K562 (cell line): Measurements from ENCODE around the gene ETV7. TPM values are rescaled to one million over a fixed set of nuclear protein-coding genes. Genes with fewer than 3 reads are reported as not detected.

Source experiments
- COPS2 ChIP-seq: fragments of 450-650 bp; conservative IDR thresholded peaks from 2 replicates; pipeline ENCODE4 v1.6.1; 2016; ENCODE audit warnings: mild to moderate bottlenecking, moderate library complexity
- GABPB1 ChIP-seq: sonication (generic); formaldehyde crosslinking; IDR thresholded peaks from 2 replicates; pipeline ENCODE4 v1.8.0; 2022; ENCODE audit warnings: mild to moderate bottlenecking, missing genetic modification reagents
- L3MBTL2 ChIP-seq: fragments of 450-650 bp; IDR thresholded peaks from 2 replicates; pipeline ENCODE4 v1.6.1; 2016; ENCODE audit warnings: mild to moderate bottlenecking, moderate library complexity
- NCOA2 ChIP-seq, 2 experiments: fragments of 450-650 bp; IDR thresholded peaks; 2 replicates each; pipeline ENCODE4 v1.6.1; 2018; ENCODE audit warnings: mild to moderate bottlenecking in 2 of 2, moderate library complexity in 1 of 2; ENCODE audit not compliant: partially characterized antibody in 2 of 2
- NR1H2 ChIP-seq: sonication (generic); formaldehyde crosslinking; IDR thresholded peaks from 2 replicates; pipeline ENCODE4 v1.4.0; 2020; ENCODE audit warnings: mild to moderate bottlenecking, missing genetic modification reagents
- PATZ1 ChIP-seq: fragments of 250-450 bp; sonication (Bioruptor Pico); IDR thresholded peaks from 2 replicates; pipeline ENCODE4 v1.5.0; 2020; ENCODE audit warnings: mild to moderate bottlenecking, borderline replicate concordance
- POLR2A ChIP-seq: fragments of 450-650 bp; conservative IDR thresholded peaks from 2 replicates; pipeline ENCODE4 v1.6.1; 2016
- POLR2H ChIP-seq: IDR thresholded peaks from 2 replicates; pipeline ENCODE4 v1.6.1; 2016; ENCODE audit warnings: missing genetic modification characterization, low read depth, mild to moderate bottlenecking, control low read depth, missing compliant biosample characterization, moderate library complexity
- PRPF4 ChIP-seq: fragments of 200-400 bp; formaldehyde crosslinking; IDR thresholded peaks from one replicate; pipeline ENCODE4 v1.6.1; 2017; ENCODE audit warnings: low read length, low read depth, mild to moderate bottlenecking; ENCODE audit not compliant: insufficient read depth, poor library complexity, severe bottlenecking
- SIRT6 ChIP-seq: IDR thresholded peaks from one replicate; pipeline ENCODE4 v1.6.1; 2012; ENCODE audit warnings: low read depth, mild to moderate bottlenecking, control low read depth, inconsistent platforms, low read length, moderate library complexity
- TAF7 ChIP-seq: fragments of 450-650 bp; IDR thresholded peaks from 2 replicates; pipeline ENCODE4 v1.6.1; 2016; ENCODE audit warnings: missing genetic modification characterization, missing compliant biosample characterization
- YY1 ChIP-seq, 3 experiments: IDR thresholded peaks; 2 replicates each; pipeline ENCODE4 v1.6.1; 2011; ENCODE audit warnings: low read length in 2 of 3, mild to moderate bottlenecking in 2 of 3, moderate library complexity in 2 of 3, borderline replicate concordance in 1 of 3, control low read depth in 1 of 3, low read depth in 1 of 3; ENCODE audit not compliant: insufficient read depth in 3 of 3, insufficient replicate concordance in 2 of 3, control insufficient read depth in 1 of 3, insufficient read length in 1 of 3; ENCODE audit errors: extremely low read depth in 1 of 3
- ZEB2 ChIP-seq: fragments of 450-650 bp; IDR thresholded peaks from 2 replicates; pipeline ENCODE4 v1.6.1; 2016
- ZKSCAN8 ChIP-seq: fragments of 200-800 bp; sonication (Bioruptor generic); IDR thresholded peaks from 2 replicates; pipeline ENCODE4 v1.6.1; 2016; ENCODE audit warnings: missing genetic modification characterization, missing compliant biosample characterization
- polyA plus RNA-seq, 8 experiments: library from polyadenylated mRNA; depleted of rRNA in 4 of 8; stranded (reverse) in 5 of 8; unstranded in 3 of 8; fragments of >200 nt; fragmentation: Nextera tagmentation in 2 of 8; fragmentation: Illumina TruSeq in 1 of 8; extraction: Ambion mirVana in 2 of 8; extraction: Trizol in 1 of 8; gene quantifications; 2 replicates each; pipeline versions ENCODE4 v1.2.1 to v1.2.3, GENCODE V29; 2011 to 2014; ENCODE audit warnings: inconsistent platforms in 1 of 8, missing spikeins in 1 of 8
- total RNA-seq, 7 experiments: library from RNA; depleted of rRNA in 6 of 7; stranded (reverse); fragments of >200 nt in 6 of 7; fragmentation: Illumina TruSeq in 2 of 7; extraction: Trizol in 2 of 7; gene quantifications; 2 replicates each; pipeline versions ENCODE4 v1.2.1 to v1.2.3, GENCODE V29; 2011 to 2021; ENCODE audit warnings: low replicate concordance in 1 of 7
- TF ChIP-seq, protein P1 (sequence below): fragments of 450-650 bp; IDR thresholded peaks from 2 replicates; pipeline ENCODE4 v1.6.1; 2016; ENCODE audit warnings: mild to moderate bottlenecking, moderate library complexity

The ETV7 gene
- total and polyA plus RNA-seq, 9 of the 15 experiments (the other 6 are each of a cell fraction or from before 2014, with no cell fraction given): 0.07 to 0.22 (median 0.14) TPM; not detected in 3

GRCh38 chr6:36334832-36335459, 52.5 kb downstream of the ETV7 start (continued):
- TF ChIP-seq YY1 (IDR thresholded peaks at IDR 0.05; ENCODE audit: borderline replicate concordance in 1 of 3, control insufficient read depth in 1 of 3, extremely low read depth in 1 of 3, insufficient read depth in 3 of 3, insufficient read length in 1 of 3, insufficient replicate concordance in 2 of 3, low read depth in 1 of 3, low read length in 2 of 3) (no peak), ZEB2 (0 out of 2 replicates have a peak, but pooled peaks have one; percentile 53), NCOA2 (IDR thresholded peaks at IDR 0.05; ENCODE audit: partially characterized antibody in 2 of 2) (no peak), PRPF4 (no peak), GABPB1 (CRISPR knock-in tag) (0 out of 2 replicates have a peak, but pooled peaks have one; percentile 18), POLR2A (no peak), ZKSCAN8 (CRISPR knock-in tag) (no peak), COPS2 (no peak), TAF7 (tag) (no peak), SIRT6 (no peak), NR1H2 (CRISPR knock-in tag) (no peak), POLR2H (tag) (no peak), PATZ1 (no peak), L3MBTL2 (peak; percentile 36)
- TF ChIP-seq, protein P1, sequence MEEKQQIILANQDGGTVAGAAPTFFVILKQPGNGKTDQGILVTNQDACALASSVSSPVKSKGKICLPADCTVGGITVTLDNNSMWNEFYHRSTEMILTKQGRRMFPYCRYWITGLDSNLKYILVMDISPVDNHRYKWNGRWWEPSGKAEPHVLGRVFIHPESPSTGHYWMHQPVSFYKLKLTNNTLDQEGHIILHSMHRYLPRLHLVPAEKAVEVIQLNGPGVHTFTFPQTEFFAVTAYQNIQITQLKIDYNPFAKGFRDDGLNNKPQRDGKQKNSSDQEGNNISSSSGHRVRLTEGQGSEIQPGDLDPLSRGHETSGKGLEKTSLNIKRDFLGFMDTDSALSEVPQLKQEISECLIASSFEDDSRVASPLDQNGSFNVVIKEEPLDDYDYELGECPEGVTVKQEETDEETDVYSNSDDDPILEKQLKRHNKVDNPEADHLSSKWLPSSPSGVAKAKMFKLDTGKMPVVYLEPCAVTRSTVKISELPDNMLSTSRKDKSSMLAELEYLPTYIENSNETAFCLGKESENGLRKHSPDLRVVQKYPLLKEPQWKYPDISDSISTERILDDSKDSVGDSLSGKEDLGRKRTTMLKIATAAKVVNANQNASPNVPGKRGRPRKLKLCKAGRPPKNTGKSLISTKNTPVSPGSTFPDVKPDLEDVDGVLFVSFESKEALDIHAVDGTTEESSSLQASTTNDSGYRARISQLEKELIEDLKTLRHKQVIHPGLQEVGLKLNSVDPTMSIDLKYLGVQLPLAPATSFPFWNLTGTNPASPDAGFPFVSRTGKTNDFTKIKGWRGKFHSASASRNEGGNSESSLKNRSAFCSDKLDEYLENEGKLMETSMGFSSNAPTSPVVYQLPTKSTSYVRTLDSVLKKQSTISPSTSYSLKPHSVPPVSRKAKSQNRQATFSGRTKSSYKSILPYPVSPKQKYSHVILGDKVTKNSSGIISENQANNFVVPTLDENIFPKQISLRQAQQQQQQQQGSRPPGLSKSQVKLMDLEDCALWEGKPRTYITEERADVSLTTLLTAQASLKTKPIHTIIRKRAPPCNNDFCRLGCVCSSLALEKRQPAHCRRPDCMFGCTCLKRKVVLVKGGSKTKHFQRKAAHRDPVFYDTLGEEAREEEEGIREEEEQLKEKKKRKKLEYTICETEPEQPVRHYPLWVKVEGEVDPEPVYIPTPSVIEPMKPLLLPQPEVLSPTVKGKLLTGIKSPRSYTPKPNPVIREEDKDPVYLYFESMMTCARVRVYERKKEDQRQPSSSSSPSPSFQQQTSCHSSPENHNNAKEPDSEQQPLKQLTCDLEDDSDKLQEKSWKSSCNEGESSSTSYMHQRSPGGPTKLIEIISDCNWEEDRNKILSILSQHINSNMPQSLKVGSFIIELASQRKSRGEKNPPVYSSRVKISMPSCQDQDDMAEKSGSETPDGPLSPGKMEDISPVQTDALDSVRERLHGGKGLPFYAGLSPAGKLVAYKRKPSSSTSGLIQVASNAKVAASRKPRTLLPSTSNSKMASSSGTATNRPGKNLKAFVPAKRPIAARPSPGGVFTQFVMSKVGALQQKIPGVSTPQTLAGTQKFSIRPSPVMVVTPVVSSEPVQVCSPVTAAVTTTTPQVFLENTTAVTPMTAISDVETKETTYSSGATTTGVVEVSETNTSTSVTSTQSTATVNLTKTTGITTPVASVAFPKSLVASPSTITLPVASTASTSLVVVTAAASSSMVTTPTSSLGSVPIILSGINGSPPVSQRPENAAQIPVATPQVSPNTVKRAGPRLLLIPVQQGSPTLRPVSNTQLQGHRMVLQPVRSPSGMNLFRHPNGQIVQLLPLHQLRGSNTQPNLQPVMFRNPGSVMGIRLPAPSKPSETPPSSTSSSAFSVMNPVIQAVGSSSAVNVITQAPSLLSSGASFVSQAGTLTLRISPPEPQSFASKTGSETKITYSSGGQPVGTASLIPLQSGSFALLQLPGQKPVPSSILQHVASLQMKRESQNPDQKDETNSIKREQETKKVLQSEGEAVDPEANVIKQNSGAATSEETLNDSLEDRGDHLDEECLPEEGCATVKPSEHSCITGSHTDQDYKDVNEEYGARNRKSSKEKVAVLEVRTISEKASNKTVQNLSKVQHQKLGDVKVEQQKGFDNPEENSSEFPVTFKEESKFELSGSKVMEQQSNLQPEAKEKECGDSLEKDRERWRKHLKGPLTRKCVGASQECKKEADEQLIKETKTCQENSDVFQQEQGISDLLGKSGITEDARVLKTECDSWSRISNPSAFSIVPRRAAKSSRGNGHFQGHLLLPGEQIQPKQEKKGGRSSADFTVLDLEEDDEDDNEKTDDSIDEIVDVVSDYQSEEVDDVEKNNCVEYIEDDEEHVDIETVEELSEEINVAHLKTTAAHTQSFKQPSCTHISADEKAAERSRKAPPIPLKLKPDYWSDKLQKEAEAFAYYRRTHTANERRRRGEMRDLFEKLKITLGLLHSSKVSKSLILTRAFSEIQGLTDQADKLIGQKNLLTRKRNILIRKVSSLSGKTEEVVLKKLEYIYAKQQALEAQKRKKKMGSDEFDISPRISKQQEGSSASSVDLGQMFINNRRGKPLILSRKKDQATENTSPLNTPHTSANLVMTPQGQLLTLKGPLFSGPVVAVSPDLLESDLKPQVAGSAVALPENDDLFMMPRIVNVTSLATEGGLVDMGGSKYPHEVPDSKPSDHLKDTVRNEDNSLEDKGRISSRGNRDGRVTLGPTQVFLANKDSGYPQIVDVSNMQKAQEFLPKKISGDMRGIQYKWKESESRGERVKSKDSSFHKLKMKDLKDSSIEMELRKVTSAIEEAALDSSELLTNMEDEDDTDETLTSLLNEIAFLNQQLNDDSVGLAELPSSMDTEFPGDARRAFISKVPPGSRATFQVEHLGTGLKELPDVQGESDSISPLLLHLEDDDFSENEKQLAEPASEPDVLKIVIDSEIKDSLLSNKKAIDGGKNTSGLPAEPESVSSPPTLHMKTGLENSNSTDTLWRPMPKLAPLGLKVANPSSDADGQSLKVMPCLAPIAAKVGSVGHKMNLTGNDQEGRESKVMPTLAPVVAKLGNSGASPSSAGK: no peak
